GM21367 (cell line): Measurements from ENCODE around the gene UGT1A6.
"Not testable (repeated sequence)": the region's sequence is repeated elsewhere in the genome, so short reads cannot be mapped to it uniquely, and the experiment has no call there.

Experiments
- ATAC-seq: cut with Tn5 transposase; IDR thresholded peaks from one replicate; pipeline ENCODE4 v1.9.1; 2021; ENCODE audit not compliant: unreplicated experiment

UGT1A6 gene

DNA sequence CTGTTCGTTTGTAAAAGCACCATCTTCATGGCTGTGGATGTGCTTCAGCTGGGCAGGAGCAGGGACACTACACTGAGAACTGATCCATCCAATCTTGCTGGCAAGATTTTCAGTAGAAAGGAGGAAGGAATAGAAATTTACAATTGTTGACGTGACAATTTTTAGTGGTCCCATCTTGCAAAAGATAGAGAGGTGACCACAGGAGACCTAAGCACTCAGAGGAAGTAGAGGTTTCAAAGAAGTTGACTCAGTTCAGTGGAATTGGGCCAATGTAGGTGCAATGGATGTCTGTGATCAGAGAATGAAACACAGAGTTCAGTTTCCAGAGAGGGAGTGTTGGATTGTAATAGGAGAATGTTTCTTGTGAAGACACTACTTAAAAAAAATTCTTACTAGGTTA is 21.4 kb downstream of the UGT1A6 start:
- no peak for ATAC-seq

DNA sequence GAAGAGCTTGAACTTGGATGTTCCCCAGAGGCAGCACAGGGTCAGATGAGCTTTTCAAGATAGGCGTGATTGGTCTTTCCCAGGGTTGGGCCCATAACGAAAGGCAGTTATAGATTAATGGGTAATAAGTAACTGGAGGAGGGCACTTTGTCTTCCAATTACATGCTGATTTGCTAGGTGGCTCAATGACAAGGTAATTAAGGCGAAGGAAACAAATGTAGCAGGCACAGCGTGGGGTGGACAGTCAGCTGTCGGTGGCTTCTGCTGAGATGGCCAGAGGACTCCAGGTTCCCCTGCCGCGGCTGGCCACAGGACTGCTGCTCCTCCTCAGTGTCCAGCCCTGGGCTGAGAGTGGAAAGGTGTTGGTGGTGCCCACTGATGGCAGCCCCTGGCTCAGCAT is 25.9 kb downstream of the UGT1A6 start, which contains the start of gene UGT1A4:
UGT1A4 (plus strand) TSS at position 185 of the 400 bp plus-strand sequence; CDS start at position 270, 85 bp downstream.
- no peak for ATAC-seq

DNA sequence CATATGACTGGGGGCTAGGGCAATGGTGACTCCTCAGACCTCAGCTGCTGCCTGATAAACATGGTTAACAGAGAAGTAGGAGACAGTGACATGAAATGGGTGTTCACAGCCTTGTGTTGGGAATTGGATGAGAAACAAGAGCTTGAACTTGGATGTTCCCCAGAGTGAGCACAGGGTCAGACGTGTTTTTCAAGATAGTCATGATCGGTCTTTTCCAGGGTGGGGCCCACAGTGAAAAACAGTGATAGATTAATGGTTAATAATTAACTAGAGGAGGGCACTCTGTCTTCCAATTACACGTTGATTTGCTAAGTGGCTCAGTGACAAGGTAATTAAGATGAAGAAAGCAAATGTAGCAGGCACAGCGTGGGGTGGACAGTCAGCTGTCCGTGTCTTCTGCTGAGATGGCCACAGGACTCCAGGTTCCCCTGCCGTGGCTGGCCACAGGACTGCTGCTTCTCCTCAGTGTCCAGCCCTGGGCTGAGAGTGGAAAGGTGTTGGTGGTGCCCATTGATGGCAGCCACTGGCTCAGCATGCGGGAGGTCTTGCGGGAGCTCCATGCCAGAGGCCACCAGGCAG is 36.1 kb downstream of the UGT1A6 start, which contains the start of gene UGT1A3:
UGT1A3 (plus strand) TSS at position 320 of the 579 bp plus-strand sequence; CDS start at position 405, 85 bp downstream.
- ATAC-seq: no peak

DNA sequence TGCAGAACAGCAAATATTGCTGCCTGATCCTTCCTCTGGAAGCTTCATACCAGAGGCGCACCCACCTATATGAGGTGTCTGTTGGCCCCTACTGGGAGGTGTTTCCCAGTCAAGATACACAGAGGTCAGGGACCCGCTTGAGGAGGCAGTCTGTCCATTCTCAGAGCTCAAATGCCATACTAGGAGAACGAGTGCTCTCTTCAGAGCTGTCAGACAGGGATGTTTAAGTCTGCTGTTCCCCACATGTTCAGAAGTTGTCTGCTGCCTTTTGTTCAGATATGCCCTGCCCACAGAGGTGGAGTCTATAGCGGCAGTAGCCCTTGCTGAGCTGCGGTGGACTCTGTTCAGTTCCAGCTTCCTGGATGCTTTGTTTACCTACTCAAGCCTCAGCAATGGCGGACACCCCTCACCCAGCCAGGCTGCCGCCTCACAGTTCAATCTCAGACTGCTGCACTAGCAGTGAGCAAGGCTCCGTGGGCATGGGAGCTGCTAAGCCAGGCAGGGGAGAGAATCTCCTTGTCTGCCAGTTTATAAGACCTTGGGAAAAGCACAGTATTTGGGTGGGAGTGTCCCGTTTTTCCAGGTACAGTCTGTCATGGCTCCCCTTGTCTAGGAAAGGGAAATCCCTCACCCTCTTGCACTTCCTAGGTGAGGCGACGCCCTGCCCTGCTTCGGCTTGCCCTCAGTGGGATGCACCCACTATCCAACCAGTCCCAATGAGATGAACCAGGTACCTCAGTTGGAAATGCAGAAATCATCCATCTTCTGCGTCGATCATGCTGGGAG is 44.4 kb downstream of the UGT1A6 start:
- ATAC-seq: not testable (repeated sequence)

DNA sequence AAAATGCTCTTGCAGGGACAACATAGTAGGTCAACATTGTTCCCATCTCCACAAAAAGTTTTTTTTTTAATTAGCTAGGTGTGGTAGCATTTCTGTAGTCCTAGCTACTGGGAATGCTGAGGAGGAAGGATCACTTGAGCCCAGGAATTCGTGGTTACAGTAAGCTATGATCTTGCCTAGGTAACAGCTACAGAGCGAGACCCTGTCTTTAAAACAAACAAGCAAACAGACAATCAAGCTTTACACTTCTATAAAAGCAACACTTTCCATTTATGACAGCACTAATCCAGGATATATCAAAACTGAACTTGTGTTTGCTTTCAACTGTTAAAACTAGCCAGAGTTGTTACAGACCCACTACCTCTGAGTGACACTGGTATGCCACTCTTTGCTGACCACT is 48.2 kb downstream of the UGT1A6 start:
- no peak for ATAC-seq

DNA sequence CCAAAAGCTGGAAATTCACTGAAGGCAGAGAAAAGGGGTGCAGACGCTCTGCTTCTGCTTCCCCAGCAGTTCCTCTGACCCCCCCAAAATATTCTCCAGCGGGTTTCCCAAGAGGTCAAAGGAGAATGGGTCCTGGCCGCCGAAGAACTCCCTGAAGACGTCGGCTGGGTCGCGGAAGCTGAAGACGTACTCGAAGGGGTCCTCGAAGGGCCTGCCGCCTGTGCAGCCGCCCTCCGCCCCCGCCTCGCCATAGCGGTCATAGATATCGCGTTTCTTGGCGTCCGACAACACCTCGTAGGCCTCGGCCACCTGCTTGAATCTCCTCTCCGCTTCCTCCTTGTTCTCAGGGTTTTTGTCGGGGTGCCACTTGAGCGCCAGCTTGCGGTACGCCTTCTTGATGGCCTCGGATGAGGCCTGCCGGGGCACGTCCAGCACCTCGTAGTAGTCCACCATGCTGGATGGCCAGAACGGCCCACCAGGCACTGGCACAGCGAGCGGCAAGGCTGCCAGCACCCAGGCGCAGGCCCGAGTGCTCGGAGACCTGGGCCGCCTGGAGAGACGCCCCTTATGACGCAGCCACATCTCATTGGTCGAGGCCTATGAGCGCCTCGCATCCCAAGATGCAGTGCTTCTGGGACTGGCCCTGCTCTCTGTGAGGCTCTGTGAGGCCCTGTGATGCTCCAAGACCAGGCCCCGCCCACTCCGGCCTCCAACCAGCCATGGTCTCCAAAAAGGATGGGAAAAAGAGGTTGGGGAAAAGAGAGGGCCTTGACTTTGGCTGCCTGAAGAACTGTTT is 51.0 kb downstream of the UGT1A6 start:
- no peak for ATAC-seq

DNA sequence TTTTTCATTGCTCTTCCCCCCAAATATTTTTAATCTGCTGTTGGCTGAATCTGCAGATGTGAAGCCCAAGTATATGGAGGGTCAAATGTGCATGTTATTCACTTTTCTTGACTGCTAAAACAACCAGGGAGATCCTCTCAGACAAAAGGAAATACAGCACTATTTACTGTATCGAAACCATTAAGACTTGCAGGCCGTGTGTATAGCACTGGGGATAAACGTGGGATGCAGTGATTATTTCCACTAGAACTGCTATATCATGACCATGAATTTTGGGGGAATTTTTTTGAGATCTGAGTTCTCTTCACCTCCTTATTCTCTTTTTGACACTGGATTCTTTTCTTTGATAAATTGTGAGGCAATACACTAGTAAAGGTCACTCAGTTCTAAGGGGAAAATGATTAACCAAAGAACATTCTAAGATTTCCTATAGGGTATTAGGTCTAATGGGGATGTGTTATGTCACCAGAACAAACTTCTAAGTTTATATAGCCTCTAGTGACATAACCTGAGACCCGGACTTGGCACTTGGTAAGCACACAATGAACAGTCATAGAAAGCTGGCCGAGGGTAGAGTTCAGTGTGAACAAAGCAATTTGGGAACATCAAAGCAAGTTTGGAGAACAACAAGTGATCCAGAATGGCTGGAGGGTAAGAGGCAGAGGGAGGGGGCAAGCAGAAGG is 52.5 kb downstream of the UGT1A6 start:
- ATAC-seq: no peak

DNA sequence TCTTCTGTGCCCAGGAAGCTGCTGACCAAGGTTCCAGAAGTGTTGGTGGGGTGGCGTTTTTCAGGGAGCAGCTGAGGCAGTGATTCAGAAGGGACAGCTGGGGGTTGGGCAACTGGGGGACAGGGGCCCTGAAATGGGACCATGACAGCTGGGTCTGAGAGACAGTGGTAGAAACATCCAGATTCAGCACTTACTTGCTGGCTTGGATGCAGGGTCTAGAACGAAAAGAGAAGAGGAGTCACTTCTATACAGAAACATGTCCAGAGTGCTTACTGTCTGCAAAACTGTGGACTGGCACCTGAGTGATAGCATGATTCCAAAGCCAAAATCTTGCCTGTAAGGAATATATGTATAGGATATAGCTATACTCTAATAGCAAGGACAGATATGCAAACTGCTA is 53.1 kb downstream of the UGT1A6 start:
- not testable (repeated sequence) for ATAC-seq

DNA sequence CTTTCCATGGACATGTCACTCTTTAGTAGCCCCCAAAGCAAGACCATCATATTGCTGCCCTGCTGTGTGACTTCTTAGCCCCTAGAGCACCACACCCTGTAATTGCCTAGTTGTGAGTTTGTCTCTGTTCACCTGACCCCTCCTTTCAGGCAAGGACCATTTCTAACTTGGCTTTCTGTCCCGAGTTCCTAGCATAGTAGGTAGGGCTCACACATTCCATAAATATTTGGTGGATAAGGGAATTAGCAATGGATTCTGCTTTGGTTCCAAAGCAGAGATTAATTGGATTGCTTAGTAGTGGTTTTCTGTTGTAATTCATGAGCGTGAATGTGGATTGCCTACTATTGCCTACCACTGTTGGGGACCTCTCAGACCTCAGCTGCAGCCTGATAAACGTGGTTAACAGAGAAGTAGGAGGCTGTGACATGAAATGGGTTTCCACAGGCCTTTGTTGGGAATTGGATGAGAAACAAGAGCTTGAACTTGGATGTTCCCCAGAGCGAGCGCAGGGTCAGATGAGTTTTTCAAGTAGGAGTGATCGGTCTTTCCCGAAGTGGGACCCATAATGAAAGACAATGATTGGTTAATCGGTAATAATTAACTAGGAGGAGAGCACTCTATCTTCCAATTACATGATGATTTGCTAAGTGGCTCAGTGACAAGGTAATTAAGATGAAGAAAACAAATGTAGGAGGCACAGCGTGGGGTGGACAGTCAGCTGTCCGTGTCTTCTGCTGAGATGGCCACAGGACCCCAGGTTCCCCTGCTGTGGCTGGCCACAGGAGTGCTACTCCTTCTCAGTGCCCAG is 54.0 kb downstream of the UGT1A6 start:
- ATAC-seq: no peak

DNA sequence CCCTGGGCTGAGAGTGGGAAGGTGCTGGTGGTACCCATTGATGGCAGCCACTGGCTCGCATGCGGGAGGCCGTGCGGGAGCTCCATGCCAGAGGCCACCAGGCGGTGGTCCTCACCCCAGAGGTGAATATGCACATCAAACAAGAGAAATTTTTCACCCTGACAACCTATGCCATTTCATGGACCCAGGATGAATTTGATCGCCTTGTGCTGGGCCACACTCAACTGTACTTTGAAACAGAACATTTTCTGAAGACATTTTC is 54.5 kb downstream of the UGT1A6 start:
- ATAC-seq: no peak

DNA sequence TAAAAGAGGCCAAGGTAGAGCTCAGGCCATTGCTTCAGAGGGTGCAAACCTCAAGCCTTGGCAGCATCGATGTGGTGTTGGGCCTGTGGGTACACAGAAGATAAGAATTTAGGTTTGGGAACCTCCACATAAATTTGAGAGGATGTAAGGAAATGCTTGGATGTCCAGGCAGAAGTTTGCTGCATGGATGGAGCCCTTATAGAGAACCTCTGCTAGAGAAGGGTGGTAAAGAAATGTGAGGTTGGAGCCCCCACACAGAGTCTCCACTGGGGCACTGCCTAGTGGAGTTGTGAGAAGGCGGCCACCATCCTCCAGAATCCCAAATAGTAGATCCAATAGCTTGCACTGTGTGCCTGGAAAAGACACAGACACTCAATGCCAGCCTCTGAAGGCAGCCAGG is 58.0 kb downstream of the UGT1A6 start:
- not testable (repeated sequence) for ATAC-seq

DNA sequence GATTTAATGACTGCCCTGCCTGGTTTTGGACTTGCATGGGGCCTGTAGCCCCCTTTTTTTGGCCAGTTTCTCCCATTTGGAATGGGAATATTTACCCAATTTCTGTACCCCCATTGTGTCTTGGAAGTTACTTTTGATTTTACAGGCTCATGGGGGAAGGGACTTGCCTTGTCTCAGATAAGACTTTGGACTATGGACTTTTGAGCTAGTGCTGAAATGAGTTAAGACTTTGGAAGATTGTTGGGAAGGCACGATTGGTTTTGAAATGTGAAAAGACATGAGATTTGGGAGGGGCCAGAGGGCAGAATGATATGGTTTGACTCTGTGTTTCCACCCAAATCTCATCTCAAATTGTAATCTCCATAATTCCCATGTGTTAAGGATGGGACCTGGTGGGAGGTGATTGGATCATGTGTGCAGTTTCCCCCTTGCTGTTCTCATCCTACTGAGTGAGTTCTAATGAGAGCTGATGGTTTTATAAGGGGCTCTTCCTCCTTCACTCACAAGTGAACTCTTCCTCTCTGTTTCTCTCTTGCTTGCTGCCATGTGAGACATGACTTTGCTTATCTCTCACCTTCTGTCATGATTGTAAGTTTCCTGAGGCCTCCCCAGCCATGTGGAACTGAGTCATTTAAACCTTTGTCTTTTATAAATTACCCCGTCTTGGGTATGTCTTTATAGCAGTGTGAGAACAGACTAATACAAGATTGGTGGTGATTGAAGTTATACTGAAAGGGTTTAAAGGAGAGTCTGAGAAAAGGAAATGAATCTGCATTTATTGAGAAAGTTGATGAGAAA is 58.7 kb downstream of the UGT1A6 start:
- not testable (repeated sequence) for ATAC-seq

DNA sequence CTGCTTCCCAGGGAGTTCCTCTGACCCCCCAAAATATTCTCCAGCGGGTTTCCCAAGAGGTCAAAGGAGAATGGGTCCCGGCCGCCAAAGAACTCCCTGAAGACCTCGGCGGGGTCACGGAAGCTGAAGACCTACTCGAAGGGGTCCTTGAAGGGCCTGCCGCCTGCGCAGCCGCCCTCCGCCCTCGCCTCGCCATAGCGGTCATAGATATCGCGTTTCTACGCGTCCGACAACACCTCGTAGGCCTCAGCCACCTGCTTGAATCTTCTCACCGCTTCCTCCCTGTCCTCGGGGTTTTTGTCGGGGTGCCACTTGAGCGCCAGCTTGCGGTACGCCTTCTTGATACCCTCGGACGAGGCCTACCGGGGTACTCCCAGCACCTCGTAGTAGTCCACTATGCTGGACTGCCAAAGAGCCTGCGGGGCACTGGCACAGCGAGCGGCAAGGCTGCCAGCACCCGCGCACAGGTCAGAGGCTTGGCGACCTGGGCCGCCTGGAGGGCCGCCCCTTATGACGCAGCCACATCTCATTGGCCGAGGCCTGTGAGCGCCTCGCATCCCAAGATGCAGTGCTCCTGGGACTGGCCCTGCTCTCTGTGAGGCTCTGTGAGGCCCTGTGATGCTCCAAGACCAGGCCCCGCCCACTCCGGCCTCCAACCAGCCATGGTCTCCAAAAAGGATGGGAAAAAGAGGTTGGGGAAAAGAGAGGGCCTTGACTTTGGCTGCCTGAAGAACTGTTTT is 62.4 kb downstream of the UGT1A6 start:
- ATAC-seq: no peak

DNA sequence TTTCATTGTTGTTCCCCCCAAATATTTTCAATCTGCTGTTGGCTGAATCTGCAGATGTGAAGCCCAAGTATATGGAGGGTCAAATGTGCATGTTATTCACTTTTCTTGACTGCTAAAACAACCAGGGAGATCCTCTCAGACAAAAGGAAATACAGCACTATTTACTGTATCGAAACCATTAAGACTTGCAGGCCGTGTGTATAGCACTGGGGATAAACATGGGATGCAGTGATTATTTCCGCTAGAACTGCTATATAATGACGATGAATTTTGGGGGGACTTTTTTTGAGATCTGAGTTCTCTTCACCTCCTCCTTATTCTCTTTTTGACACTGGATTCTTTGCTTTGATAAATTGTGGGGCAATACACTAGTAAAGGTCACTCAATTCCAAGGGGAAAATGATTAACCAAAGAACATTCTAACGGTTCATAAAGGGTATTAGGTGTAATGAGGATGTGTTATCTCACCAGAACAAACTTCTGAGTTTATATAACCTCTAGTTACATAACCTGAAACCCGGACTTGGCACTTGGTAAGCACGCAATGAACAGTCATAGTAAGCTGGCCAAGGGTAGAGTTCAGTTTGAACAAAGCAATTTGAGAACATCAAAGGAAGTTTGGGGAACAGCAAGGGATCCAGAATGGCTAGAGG is 63.9 kb downstream of the UGT1A6 start:
- no peak for ATAC-seq

DNA sequence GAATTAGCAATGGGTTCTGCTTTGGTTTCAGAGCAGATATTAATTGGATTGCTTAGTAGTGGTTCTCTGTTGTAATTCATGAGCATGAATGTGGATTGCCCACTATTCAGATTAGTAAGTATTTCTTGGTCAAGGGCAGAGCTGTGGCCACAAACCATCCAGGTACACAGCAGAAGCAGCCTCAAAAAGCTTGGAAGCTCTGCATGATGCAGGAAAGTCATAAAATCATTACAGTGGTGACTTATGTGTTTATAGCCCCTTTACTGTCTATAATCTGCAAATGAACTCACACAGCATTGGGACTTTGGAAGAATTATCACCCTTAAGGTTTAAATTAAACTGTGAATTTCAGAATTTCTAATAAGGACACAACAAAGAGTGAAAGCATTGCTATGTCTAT is 65.5 kb downstream of the UGT1A6 start:
- ATAC-seq: no peak

DNA sequence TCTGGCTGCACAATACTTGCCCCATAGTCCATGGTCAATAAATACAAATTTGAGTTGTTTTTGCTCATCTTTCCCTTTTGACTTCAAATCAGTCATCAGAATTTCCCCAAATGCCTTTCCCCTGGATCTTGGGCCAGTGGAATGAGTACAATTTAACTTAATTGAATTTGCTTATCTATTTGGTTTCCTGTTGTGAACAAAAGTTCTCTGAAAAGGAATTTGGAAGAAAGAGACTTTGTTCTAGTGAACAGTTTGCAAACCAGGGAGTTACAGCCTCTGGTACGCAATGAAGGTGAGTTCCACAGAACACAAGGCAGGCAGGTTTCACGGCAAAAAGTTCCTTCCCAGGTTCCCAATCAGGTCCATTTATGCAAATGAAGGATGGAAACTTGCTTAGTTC is 66.2 kb downstream of the UGT1A6 start:
- no peak for ATAC-seq

DNA sequence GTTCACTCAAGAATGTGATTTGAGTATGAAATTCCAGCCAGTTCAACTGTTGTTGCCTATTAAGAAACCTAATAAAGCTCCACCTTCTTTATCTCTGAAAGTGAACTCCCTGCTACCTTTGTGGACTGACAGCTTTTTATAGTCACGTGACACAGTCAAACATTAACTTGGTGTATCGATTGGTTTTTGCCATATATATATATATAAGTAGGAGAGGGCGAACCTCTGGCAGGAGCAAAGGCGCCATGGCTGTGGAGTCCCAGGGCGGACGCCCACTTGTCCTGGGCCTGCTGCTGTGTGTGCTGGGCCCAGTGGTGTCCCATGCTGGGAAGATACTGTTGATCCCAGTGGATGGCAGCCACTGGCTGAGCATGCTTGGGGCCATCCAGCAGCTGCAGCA is 67.4 kb downstream of the UGT1A6 start, which contains the start of gene UGT1A1:
UGT1A1 (plus strand) TSS at position 228 of the 400 bp plus-strand sequence; CDS start at position 246, 18 bp downstream.
- no peak for ATAC-seq

DNA sequence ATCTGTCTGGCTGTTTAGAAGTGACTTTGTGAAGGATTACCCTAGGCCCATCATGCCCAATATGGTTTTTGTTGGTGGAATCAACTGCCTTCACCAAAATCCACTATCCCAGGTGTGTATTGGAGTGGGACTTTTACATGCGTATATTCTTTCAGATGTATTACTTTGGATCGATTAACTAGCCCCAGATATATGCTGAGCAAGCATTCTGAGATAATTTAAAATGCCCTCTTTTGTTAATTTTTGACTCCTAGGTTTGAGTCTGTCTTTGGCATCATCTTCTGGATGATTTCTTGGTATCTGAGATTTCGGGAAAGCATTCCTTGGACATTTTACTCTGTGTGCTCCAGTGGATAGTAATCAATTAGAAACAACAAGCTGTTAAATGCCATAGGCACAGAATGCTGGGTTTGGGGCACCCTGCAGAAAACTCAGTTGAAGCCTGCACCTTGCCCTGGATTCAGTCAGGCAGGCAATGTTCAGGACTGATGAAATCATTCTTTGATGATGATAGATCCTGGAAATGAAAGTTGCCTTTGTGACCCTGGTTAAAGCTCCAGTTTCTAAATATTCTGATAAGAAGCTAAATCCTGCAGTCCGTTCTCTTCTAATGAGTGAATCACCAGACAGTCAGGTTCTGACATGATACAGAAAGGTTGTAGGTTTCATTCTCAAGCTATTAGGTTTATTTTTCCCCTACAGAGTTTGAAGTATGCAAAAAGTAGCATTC is 68.5 kb downstream of the UGT1A6 start:
- ATAC-seq: no peak
